ENCODE results near the gene TRIO.

Gene TRIO

DNA sequence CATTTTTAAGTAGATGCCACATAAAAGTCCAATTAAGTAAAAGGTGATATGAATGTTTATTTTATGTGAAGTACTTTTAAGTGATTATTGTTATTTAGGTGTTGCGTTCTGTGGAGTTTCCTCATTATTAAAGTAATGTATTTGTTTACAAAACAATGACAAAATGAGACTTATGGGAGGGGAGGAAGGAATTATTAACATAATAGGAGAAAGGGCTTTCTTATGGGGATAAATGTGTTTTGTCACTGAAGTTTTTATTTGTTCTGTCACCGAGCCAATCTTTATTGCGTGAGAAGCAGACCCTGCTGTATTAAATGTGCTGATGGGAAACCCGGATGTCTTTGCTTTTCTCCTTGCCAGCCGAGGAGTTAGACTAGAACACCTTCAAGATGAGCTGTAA lies 44.5 kb downstream of the TRIO start:
- TF ChIP-seq, protein P1, sequence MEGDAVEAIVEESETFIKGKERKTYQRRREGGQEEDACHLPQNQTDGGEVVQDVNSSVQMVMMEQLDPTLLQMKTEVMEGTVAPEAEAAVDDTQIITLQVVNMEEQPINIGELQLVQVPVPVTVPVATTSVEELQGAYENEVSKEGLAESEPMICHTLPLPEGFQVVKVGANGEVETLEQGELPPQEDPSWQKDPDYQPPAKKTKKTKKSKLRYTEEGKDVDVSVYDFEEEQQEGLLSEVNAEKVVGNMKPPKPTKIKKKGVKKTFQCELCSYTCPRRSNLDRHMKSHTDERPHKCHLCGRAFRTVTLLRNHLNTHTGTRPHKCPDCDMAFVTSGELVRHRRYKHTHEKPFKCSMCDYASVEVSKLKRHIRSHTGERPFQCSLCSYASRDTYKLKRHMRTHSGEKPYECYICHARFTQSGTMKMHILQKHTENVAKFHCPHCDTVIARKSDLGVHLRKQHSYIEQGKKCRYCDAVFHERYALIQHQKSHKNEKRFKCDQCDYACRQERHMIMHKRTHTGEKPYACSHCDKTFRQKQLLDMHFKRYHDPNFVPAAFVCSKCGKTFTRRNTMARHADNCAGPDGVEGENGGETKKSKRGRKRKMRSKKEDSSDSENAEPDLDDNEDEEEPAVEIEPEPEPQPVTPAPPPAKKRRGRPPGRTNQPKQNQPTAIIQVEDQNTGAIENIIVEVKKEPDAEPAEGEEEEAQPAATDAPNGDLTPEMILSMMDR (IDR thresholded peaks at IDR 0.05; ENCODE audit: low read depth, low read length): no peak
- H3K4me3 ChIP-seq (replicated peaks in 1 of 2; ENCODE audit: low read depth in 2 of 2, low read length in 2 of 2): no peak overlapping the region
- DNase-seq (ENCODE audit: low read depth in 2 of 2): peak; percentile 53 to 90

DNA sequence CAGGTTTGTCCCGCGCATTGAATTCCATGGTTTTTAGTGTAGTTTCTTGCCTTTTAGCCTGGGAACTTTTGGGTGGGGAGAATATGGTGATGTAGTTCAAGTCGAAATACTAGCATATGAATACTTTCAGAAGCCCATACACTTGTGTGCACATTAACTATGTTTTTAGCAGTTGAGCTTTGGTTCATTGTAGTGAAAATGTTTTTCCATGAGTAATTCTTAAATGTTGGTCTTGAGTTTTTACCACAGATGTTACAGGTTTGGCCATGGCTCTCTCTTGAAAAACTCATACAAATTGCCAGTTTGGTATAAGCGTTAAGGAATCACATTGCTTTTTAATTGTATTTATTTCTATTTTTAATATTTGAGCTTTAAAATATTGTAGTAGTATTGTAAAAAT lies 45.6 kb downstream of the TRIO start:
- no peak overlapping the region for H3K4me3 ChIP-seq (replicated peaks in 1 of 2; ENCODE audit: low read depth in 2 of 2, low read length in 2 of 2)
- peak in 1 of 2 donors; percentile 32 for DNase-seq (ENCODE audit: low read depth in 2 of 2)

DNA sequence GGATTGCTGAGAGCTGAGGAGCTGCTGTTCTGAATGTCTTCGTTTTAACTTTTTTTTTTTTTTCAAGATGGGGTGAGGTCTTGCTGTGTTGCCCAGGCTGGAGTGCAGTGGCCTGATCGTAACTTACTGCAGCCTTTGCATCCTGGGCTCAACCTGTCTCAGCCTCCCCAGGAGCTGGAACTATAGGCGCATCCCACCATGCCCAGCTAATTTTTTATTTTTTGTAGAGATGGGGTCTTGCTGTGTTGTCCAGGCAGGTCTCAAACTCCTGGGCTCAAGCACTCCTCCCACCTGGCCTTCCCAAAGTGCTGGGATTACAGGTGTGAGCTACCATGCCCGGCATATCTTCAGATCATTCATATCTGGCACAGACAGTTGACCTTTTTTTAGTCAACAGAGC lies 46.5 kb downstream of the TRIO start:
- no peak overlapping the region for H3K4me3 ChIP-seq (replicated peaks in 1 of 2; ENCODE audit: low read depth in 2 of 2, low read length in 2 of 2)
- TF ChIP-seq, protein P1 (IDR thresholded peaks at IDR 0.05; ENCODE audit: low read depth, low read length): no peak
- DNase-seq (ENCODE audit: low read depth in 2 of 2): no peak

More for the DNA sequence above, 45.6 kb downstream of the TRIO start:
- TF ChIP-seq, protein P1 (IDR thresholded peaks at IDR 0.05; ENCODE audit: low read depth, low read length): no peak

DNA sequence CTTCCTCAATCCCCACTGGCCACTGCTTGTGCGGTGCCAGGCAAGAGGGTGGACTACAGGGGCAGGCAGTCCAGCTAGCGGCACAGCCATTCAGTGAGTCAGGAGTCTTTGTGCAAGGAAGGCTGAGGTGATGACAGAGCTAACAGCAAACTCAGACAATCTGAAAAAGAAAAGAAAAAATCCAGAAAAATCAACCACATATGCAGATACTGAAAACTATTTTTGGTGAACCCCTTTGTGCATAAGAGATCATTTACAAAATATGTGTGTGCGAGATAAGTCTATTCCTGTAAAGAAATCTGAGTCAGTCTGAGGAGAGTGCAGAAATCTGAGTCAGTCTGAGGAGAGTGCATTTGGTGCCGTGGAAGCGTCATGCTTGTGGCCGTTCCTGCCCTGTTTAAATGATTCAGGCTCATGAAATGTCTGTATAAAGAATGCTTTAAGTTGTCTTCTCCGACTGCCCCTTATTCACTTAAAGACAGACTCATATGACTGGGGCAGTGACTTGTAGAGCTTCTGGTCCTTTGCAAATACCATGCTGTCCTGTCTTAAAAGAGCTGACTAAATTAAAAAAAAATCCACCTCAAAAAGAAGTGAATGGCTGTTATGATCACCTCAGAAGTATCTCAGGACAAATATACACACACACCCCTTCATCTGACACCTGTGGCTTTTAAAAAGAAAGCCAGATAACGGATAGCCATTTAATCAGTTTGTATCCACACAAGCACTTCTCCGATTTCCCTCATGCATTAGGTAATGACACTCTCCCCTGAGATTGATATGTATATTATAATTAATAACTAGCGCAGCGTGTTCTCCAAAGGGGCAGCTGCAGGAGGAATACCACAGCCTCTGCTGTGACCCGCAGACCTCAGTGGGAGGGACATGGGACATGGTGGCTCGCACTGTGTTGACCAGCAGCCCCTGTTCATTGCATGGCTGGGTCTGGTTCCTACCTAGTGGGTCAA lies 47.3 kb downstream of the TRIO start:
- DNase-seq (ENCODE audit: low read depth in 2 of 2): peak; percentile 96 to 99
- H3K4me3 ChIP-seq (replicated peaks in 1 of 2; ENCODE audit: low read depth in 2 of 2, low read length in 2 of 2): peak overlapping the region; percentile 8 to 24
- TF ChIP-seq, protein P1 (IDR thresholded peaks at IDR 0.05; ENCODE audit: low read depth, low read length): no peak

DNA sequence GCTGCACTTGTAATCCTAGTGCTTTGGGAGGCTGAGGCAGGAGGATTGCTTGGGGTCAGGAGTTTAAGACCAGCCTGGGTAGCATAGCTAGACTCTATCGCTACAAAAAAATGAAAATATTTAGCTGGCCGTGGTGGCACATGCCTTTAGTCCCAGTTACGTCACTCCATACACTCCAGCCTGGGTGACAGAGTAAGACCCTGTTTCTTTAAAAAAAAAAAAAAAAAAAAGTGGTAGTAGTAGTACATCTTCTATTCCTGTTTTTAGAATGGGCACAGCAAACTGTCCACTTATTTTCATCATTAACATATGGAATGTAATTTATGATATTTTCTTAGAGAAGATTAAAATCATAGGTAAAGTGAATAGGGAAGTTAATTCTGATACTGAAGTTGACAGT lies 48.2 kb downstream of the TRIO start:
- no peak overlapping the region for H3K4me3 ChIP-seq (replicated peaks in 1 of 2; ENCODE audit: low read depth in 2 of 2, low read length in 2 of 2)
- TF ChIP-seq, protein P1 (IDR thresholded peaks at IDR 0.05; ENCODE audit: low read depth, low read length): no peak
- peak in 1 of 2 donors; percentile 37 for DNase-seq (ENCODE audit: low read depth in 2 of 2)

DNA sequence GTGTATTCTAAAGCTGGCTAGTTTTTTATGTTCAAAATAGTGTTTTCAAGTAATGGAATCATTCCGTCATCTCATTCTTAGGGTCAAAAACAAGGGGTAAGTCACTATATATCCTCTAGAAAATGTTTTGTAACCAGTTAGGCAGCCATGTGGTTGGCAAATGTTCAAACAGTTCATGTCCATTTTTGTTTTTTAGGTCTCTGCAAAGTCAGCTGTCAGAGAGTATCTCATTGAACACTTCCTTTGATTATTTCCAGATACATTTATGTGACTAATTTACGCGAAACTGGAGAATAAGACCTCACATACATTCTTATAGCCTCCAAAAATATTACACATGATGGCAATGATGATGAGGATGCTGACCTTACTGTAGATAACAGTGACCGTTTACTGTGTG lies 50.4 kb downstream of the TRIO start:
- TF ChIP-seq, protein P1 (IDR thresholded peaks at IDR 0.05; ENCODE audit: low read depth, low read length): no peak
- peak; percentile 58 to 73 for DNase-seq (ENCODE audit: low read depth in 2 of 2)
- H3K4me3 ChIP-seq (replicated peaks in 1 of 2; ENCODE audit: low read depth in 2 of 2, low read length in 2 of 2): no peak overlapping the region

All from cardiac fibroblast (primary cell).